K562 (cell line): ENCODE data around the gene DELE1. TPM values are rescaled to one million over a fixed set of nuclear protein-coding genes. Genes with fewer than 3 reads are reported as not detected.

Source experiments
- ATAC-seq: fragments of 200-7000 bp; cut with Tn5 transposase; 3 replicates; pipeline ENCODE4 v1.9.1; 2020; ENCODE audit warnings: moderate library complexity
- BruUV-seq: library from RNA; stranded (reverse); fragments of 400-500 nt; replicated peaks from 2 replicates; lab custom pipeline; 2021; lab: Mats Ljungman, UMichigan
- CTCF ChIA-PET: fragments of 300-600 bp; formaldehyde crosslinking; extraction: SDS; loops from one replicate; lab custom pipeline; 2021; ENCODE audit warnings: low intra/inter-chr PET ratio; lab: Yijun Ruan, JAX
- POLR2A ChIA-PET: fragments of 300-600, 350-650 bp; sonication (Branson Sonifier 250); formaldehyde crosslinking; extraction: SDS; loops from one replicate; lab custom pipeline; 2021; ENCODE audit warnings: antibody characterized with exemption, inconsistent platforms; lab: Yijun Ruan, JAX
- DNase-seq, 4 experiments: peaks; one replicate each; pipeline versions ENCODE4 v3.0.0 to v3.0.0-alpha.2; 2011 to 2018; ENCODE audit warnings: low spot score in 3 of 4, mixed read lengths in 3 of 4; ENCODE audit errors: extremely low read depth in 1 of 4
- FAIRE-seq: peaks from 2 replicates; lab custom pipeline; 2011; peaks lifted over from hg19 to GRCh38; lab: Jason Lieb, UNC
- H2AFZ ChIP-seq: 2 replicates; pipeline ENCODE4 v1.6.0; 2011; ENCODE audit warnings: low read depth, low read length, control low read depth, inconsistent platforms
- H3K27ac ChIP-seq: fragments of 200-600 bp; 3 replicates; pipeline ENCODE4 v1.8.0; 2011; ENCODE audit warnings: low read depth, mild to moderate bottlenecking, control low read depth, inconsistent platforms, low read length, moderate library complexity, mixed read lengths; ENCODE audit errors: extremely low read depth
- H3K27me3 ChIP-seq, 2 experiments: fragments of 300-600 bp in 1 of 2; 2 replicates in 1 of 2; 3 replicates in 1 of 2; pipeline versions ENCODE4 v1.6.0 to v1.8.0; 2011; ENCODE audit warnings: inconsistent platforms in 2 of 2, low read length in 2 of 2, mild to moderate bottlenecking in 1 of 2, mixed read lengths in 1 of 2, moderate library complexity in 1 of 2; ENCODE audit not compliant: control insufficient read depth in 2 of 2, insufficient read depth in 2 of 2
- H3K36me3 ChIP-seq: fragments of 300-600 bp; 3 replicates; pipeline ENCODE4 v1.8.0; 2011; ENCODE audit warnings: mild to moderate bottlenecking, low read length, inconsistent platforms; ENCODE audit not compliant: control insufficient read depth, insufficient read depth
- H3K4me1 ChIP-seq, 2 experiments: fragments of 200-600 bp in 1 of 2; replicated peaks in 1 of 2; 2 replicates in 1 of 2; 3 replicates in 1 of 2; pipeline versions ENCODE4 v1.5.1 to v1.8.0; 2011; ENCODE audit warnings: inconsistent platforms in 2 of 2, low read length in 2 of 2, mild to moderate bottlenecking in 1 of 2, mixed read lengths in 1 of 2, moderate library complexity in 1 of 2; ENCODE audit not compliant: control insufficient read depth in 2 of 2, insufficient read depth in 2 of 2
- H3K4me2 ChIP-seq: 2 replicates; pipeline ENCODE4 v1.6.1; 2011; ENCODE audit warnings: low read length, control low read depth, inconsistent platforms, mixed read lengths; ENCODE audit not compliant: insufficient read depth
- H3K4me3 ChIP-seq: fragments of 200-600 bp; sonication (generic), shearing (Covaris generic); 2 replicates; pipeline ENCODE4 v1.5.1; 2016; ENCODE audit warnings: control low read depth, inconsistent platforms
- H3K79me2 ChIP-seq: fragments of 200-600 bp; 3 replicates; pipeline ENCODE4 v1.8.0; 2011; ENCODE audit warnings: low read length, inconsistent platforms; ENCODE audit not compliant: control insufficient read depth, insufficient read depth
- H3K9ac ChIP-seq, 2 experiments: 2 replicates each; pipeline versions ENCODE4 v1.6.0 to v1.6.1; 2011; ENCODE audit warnings: low read depth in 2 of 2, low read length in 2 of 2, control low read depth in 1 of 2, inconsistent platforms in 1 of 2, mild to moderate bottlenecking in 1 of 2, mixed read lengths in 1 of 2; ENCODE audit not compliant: insufficient read depth in 1 of 2
- H3K9me1 ChIP-seq: one replicate; pipeline ENCODE4 v1.6.0; 2011; ENCODE audit warnings: inconsistent platforms, mild to moderate bottlenecking, low read length, moderate library complexity; ENCODE audit not compliant: control insufficient read depth, insufficient read depth
- H3K9me3 ChIP-seq: replicated peaks from 2 replicates; pipeline ENCODE4 v1.5.1; 2011; ENCODE audit warnings: low read depth, low read length, inconsistent platforms; ENCODE audit not compliant: control insufficient read depth, insufficient read depth
- H4K20me1 ChIP-seq: replicated peaks from 2 replicates; pipeline ENCODE4 v1.6.1; 2011; ENCODE audit warnings: low read length, inconsistent platforms, mixed read lengths; ENCODE audit not compliant: control insufficient read depth, insufficient read depth
- HBP1 ChIP-seq: fragments of 450-650 bp; formaldehyde crosslinking; IDR thresholded peaks from 2 replicates; pipeline ENCODE4 v1.4.0; 2022; ENCODE audit warnings: missing genetic modification characterization
- HLTF ChIP-seq: fragments of 450-650 bp; IDR thresholded peaks from 2 replicates; pipeline ENCODE4 v1.6.1; 2016
- JUND ChIP-seq, 2 experiments: IDR thresholded peaks; 2 replicates in 1 of 2; 3 replicates in 1 of 2; pipeline ENCODE4 v1.6.1; 2011; ENCODE audit warnings: borderline replicate concordance in 2 of 2, low read depth in 2 of 2, low read length in 2 of 2, improper control_type of control experiment in 1 of 2, missing biosample characterization in 1 of 2, missing genetic modification characterization in 1 of 2, missing genetic modification reagents in 1 of 2
- KLF16 ChIP-seq: IDR thresholded peaks from 2 replicates; pipeline ENCODE4 v1.6.1; 2016; ENCODE audit warnings: antibody characterized with exemption
- L3MBTL2 ChIP-seq: fragments of 450-650 bp; IDR thresholded peaks from 2 replicates; pipeline ENCODE4 v1.6.1; 2016; ENCODE audit warnings: mild to moderate bottlenecking, moderate library complexity
- POLR2AphosphoS5 ChIP-seq: IDR thresholded peaks from 2 replicates; pipeline ENCODE4 v1.6.1; 2011; ENCODE audit warnings: mild to moderate bottlenecking, low read depth, low read length, moderate library complexity; ENCODE audit not compliant: control insufficient read depth, insufficient read depth
- RB1 ChIP-seq: fragments of 450-650 bp; IDR thresholded peaks from 2 replicates; pipeline ENCODE4 v1.6.1; 2017; ENCODE audit warnings: low read depth, mild to moderate bottlenecking
- RBM39 ChIP-seq: fragments of 200-400 bp; formaldehyde crosslinking; optimal IDR thresholded peaks from 2 replicates; pipeline ENCODE3; 2018; ENCODE audit warnings: low read depth, low read length
- RFX1 ChIP-seq: fragments of 450-650 bp; IDR thresholded peaks from 2 replicates; pipeline ENCODE4 v1.6.1; 2016; ENCODE audit warnings: mild to moderate bottlenecking, moderate library complexity
- SMAD2 ChIP-seq: fragments of 150-350 bp; IDR thresholded peaks from 2 replicates; pipeline ENCODE4 v1.6.1; 2014; ENCODE audit warnings: low read depth, mild to moderate bottlenecking, low read length
- ZC3H4 ChIP-seq: sonication (generic); formaldehyde crosslinking; IDR thresholded peaks from 2 replicates; pipeline ENCODE4 v1.9.0; 2021; ENCODE audit warnings: missing genetic modification reagents, borderline replicate concordance
- ZKSCAN3 ChIP-seq: fragments of 250-450 bp; sonication (Bioruptor Pico); IDR thresholded peaks from 2 replicates; pipeline ENCODE4 v1.4.0; 2020
- ZNF511 ChIP-seq: sonication (generic); formaldehyde crosslinking; IDR thresholded peaks from 2 replicates; pipeline ENCODE4 v1.8.0; 2022; ENCODE audit warnings: mild to moderate bottlenecking, missing genetic modification reagents
- WGBS: fragments of 100-300 bp; shearing (Covaris generic); methylation state at CpG from one replicate; pipeline ENCODE4 v1.1.6; 2016; ENCODE audit warnings: low coverage, mixed read lengths; ENCODE audit not compliant: insufficient coverage; ENCODE audit errors: missing lambda C conversion rate; 5-methylcytosine and 5-hydroxymethylcytosine counted together
- in situ Hi-C: fragments of 300-500 bp; cut with MboI; formaldehyde crosslinking; loops from 4 replicates; pipeline ENCODE4 v1.15.0; 2018; ENCODE audit warnings: inconsistent platforms, mixed read lengths
- intact Hi-C: fragments of 100-400 bp; cut with micrococcal nuclease; formaldehyde crosslinking; loops from 2 replicates; pipeline ENCODE4 v1.14.2; 2022
- polyA plus RNA-seq, 8 experiments: library from polyadenylated mRNA; depleted of rRNA in 4 of 8; stranded (reverse) in 5 of 8; unstranded in 3 of 8; fragments of >200 nt; fragmentation: Nextera tagmentation in 2 of 8; fragmentation: Illumina TruSeq in 1 of 8; extraction: Ambion mirVana in 2 of 8; extraction: Trizol in 1 of 8; gene quantifications; 2 replicates each; pipeline versions ENCODE4 v1.2.1 to v1.2.3, GENCODE V29; 2011 to 2014; ENCODE audit warnings: inconsistent platforms in 1 of 8, missing spikeins in 1 of 8
- total RNA-seq, 7 experiments: library from RNA; depleted of rRNA in 6 of 7; stranded (reverse); fragments of >200 nt in 6 of 7; fragmentation: Illumina TruSeq in 2 of 7; extraction: Trizol in 2 of 7; gene quantifications; 2 replicates each; pipeline versions ENCODE4 v1.2.1 to v1.2.3, GENCODE V29; 2011 to 2021; ENCODE audit warnings: low replicate concordance in 1 of 7
- TF ChIP-seq, protein P1 (sequence below): fragments of 250-450 bp; sonication (Bioruptor Pico); IDR thresholded peaks from 2 replicates; pipeline ENCODE4 v1.4.0; 2020; ENCODE audit warnings: mild to moderate bottlenecking, moderate library complexity, borderline replicate concordance

The DELE1 gene
- total and polyA plus RNA-seq, 9 of the 15 experiments (the other 6 are each of a cell fraction or from before 2014, with no cell fraction given) = 16.6 to 74.4 (median 49.8) TPM

GRCh38 chr5:141878186-141878710, 45.4 kb upstream of the DELE1 start, which contains the start of gene PCDH1 (continued):
- TF ChIP-seq SMAD2 (no peak), ZKSCAN3 (CRISPR knock-in tag) (no peak), RB1 (peak; percentile 76)
- TF ChIP-seq, all 486 proteins: peak for 13

DNA sequence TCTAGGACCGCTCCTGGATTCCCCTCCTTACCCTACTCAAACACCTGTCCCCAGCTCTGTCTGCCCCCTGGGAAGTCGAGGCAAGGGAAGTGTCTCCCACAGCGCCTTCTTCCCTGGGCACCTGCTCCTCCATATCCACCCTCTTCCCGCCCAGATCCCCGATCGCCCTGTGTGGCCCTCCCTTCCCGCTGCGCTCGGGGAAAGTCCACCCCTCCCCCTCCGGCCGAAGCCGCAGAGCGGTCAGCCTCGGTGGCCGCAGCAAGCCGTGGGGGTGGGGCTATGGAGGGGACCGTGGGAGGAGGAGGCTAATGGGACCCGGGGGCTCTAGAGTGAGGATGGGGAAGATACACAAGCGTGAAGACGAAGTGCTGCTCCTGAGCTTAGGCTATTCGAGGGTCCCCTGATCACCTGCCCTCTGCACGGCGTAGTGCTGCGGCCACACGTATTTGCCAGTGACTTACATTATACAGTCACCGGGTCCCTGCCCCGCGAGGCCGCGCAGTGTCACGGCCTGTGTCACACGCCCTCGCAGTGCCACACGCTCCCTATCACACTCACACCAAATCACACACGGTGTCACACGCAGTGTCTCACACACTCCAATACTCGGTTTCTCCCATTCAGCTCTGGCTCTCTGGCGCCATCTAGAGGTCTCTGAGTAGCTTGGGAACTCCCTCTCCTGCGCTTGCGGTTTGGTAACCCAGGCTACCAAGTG, 44.8 kb upstream of the DELE1 start:
- no peaks in the 10 kb centered on the region for H3K9me3 ChIP-seq
- peak overlapping the region; percentile 58 for H3K4me3 ChIP-seq
- H3K36me3 ChIP-seq = no peaks in the 10 kb centered on the region
- H3K9ac ChIP-seq = peak overlapping the region in 1 of 2 experiments; percentile 77; a peak in 2 of 4 replicates
- no peaks in the 10 kb centered on the region for H3K79me2 ChIP-seq
- peaks cover 26 to 75% of the 10 kb centered on the region in 2 experiments for H3K27me3 ChIP-seq
- peaks cover 41% of the 10 kb centered on the region for H4K20me1 ChIP-seq
- H2AFZ ChIP-seq = peak overlapping the region; percentile 65
- no TSS peak for BruUV-seq
- H3K4me1 ChIP-seq = peaks cover 37 to 59% of the 10 kb centered on the region in 2 experiments; a peak in 4 of 5 replicates
- WGBS = under 1% methylated on average over 35 of the region's 40 CpGs
- ChIA-PET CTCF (interaction anchor here (0.8 to 1.9 kb wide), 4 partner anchors 176 to 214 kb away, joined by 4 to 20 read pairs (median 6); no protein-coding TSS in a partner anchor), POLR2A (interaction anchor here (0.6 to 1.1 kb wide), 7 partner anchors 15 to 1664 kb away, joined by 3 to 5 read pairs (median 3); no protein-coding TSS in a partner anchor)
- ATAC-seq (peak; percentile 76), DNase-seq (peak; percentile 73 to 95 (median 74)), FAIRE-seq (peak; percentile 95)
- intact Hi-C loops = loop anchor here (1.0 to 2.0 kb wide), 6 partner anchors 62 to 214 kb away; no protein-coding TSS in a partner anchor
- no peak overlapping the region for H3K27ac ChIP-seq
- in situ Hi-C loops = no loop called here
- peak overlapping the region; percentile 91 for H3K4me2 ChIP-seq
- H3K9me1 ChIP-seq = peaks cover 3% of the 10 kb centered on the region
- TF ChIP-seq HLTF (peak; percentile 6; the same call in 1 of the 2 replicates), RBM39 (no peak), L3MBTL2 (peak; percentile 87), JUND (IDR thresholded peaks at IDR 0.05; ENCODE audit: borderline replicate concordance, low read depth, low read length) (peak; percentile 11; the same call in 1 of the 2 replicates), JUND (tag; IDR thresholded peaks at IDR 0.05; ENCODE audit: borderline replicate concordance, low read depth, low read length) (peak; percentile 44; the same call in 1 of the 3 replicates), HBP1 (0 out of 2 replicates have a peak, but pooled peaks have one; percentile 41), ZC3H4 (CRISPR knock-in tag) (no peak), POLR2AphosphoS5 (no peak), ZNF511 (peak; percentile 35; the same call in 1 of the 2 replicates), RFX1 (no peak; the same call in none of the 2 replicates), KLF16 (peak; percentile 40; the same call in 1 of the 2 replicates)
- TF ChIP-seq, protein P1, sequence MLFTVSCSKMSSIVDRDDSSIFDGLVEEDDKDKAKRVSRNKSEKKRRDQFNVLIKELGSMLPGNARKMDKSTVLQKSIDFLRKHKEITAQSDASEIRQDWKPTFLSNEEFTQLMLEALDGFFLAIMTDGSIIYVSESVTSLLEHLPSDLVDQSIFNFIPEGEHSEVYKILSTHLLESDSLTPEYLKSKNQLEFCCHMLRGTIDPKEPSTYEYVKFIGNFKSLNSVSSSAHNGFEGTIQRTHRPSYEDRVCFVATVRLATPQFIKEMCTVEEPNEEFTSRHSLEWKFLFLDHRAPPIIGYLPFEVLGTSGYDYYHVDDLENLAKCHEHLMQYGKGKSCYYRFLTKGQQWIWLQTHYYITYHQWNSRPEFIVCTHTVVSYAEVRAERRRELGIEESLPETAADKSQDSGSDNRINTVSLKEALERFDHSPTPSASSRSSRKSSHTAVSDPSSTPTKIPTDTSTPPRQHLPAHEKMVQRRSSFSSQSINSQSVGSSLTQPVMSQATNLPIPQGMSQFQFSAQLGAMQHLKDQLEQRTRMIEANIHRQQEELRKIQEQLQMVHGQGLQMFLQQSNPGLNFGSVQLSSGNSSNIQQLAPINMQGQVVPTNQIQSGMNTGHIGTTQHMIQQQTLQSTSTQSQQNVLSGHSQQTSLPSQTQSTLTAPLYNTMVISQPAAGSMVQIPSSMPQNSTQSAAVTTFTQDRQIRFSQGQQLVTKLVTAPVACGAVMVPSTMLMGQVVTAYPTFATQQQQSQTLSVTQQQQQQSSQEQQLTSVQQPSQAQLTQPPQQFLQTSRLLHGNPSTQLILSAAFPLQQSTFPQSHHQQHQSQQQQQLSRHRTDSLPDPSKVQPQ (CRISPR knock-in tag) = no peak
